HG03064 (cell line): ENCODE measurements around the gene RAB29.
"Not testable (repeated sequence)": the region's sequence is repeated elsewhere in the genome, so short reads cannot be mapped to it uniquely, and the experiment has no call there.

ENCODE experiments used
- ATAC-seq: cut with Tn5 transposase; IDR thresholded peaks from one replicate; pipeline ENCODE4 v1.9.1; 2021; ENCODE audit warnings: low read depth; ENCODE audit not compliant: unreplicated experiment

The RAB29 gene

DNA sequence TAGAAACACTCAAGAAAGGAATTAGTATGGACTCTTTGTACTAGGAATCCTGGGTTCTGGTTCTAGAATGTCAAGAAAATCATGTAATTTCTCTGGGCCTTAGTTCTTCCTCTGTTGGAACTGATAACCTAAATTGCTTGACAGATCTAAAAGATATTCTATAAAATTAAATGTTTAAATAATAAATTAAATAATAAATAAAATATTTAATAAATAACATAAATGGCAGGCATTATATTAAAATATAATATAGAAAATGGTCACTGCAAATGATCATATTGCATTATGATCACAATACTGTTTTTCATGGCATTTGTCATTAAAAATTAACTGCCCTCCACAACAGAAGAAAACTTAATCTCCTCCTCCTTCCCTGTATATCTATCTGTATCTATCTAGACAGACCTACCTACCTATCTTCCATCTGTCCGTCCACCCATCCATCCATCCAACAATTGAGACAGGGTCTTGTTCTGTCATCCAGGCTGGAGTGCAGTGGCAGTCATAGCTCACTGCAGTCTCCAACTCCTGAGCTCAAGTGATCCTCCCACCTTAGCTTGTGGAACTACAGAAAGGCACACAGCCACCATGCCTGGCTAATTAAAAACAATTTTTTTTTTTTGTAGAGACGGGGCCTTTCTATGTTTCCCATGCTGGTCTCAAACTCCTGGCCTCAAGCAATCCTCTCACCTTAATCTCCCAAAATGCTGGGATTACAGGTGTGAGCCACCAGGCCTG is 41.7 kb downstream of the RAB29 start:
- no peak for ATAC-seq

GRCh38 chr1:205729945-205730610 is 45.2 kb downstream of the RAB29 start:
- ATAC-seq, result no peak

DNA sequence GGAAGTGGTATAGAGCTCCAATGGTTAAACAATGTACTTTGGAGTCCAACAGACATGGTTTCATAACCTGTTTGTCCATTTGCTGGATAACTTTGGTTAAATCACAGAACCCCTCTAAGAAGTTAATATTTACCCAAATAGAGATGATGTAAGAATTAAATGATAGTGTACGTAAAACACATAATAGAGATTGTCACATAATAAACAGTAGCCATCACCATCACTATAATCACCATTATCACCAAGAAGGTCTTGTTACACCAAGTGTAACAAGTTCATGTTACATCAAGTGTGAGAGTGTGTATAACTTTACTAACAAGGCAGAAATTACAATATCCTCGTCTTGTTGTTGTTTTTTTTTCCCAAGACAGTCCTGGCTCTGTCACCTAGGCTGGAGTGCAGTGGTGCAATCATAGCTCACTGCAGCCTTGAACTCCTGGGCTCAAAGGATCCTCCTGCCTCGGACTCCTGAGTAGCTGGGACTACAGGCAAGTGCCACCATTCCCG is 48.6 kb downstream of the RAB29 start:
- ATAC-seq, result no peak

DNA sequence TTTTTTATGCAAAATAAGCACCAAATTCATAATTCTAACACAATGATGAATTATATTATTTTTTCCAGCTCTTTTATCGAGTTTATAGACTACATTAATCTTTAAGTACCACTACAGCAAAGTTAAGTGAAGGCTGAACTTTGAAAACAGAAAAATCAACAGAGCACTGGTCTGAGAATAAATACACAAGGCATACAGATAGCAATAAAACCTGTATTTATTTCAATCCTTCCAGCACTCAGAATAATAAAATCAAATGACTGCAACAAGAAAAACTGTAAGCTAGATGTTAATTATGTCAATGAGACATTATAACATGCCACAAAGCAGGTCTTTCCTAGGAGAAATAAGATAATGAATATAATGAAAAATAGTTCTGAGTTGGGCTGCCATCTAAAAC is 49.8 kb downstream of the RAB29 start:
- ATAC-seq, result no peak

DNA sequence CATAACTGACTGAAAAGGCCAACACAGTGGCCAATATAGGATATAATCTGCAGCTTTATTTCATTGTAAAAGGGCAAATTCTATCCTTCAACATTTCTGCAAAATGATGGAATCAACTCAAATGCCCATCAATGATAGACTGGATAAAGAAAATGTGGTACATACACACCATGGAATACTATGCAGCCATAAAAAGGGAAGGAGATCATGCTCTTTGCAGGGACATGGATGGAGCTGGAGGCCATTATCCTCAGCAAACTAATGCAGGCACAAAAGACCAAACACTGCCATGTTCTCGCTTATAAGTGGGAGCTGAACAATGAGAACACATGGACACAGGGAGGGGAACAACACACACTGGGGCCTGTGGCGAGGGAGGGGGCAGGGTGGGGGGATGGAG is 54.5 kb downstream of the RAB29 start:
- ATAC-seq, result not testable (repeated sequence)

- no peak for ATAC-seq
Measured at GRCh38 chr1:205719762-205720161, 55.5 kb downstream of the RAB29 start.

- no peak for ATAC-seq
Measured at GRCh38 chr1:205719015-205719414, 56.3 kb downstream of the RAB29 start.
